ENCODE measurements around the gene SNU13. TPM values are rescaled to one million over a fixed set of nuclear protein-coding genes. Genes with fewer than 3 reads are reported as not detected.

The SNU13 gene
- total and polyA plus RNA-seq, 12 donors, result 183 to 323 (median 197) TPM

- Histone ChIP-seq H3K27me3 (no peaks in the 10 kb centered on the region), H3K27ac (no peak overlapping the region), H3K4me1 (peaks cover 0 to 12% (median 8%) of the 10 kb centered on the region in 9 donors), H3K4me3 (no peak overlapping the region), H3K9me3 (no peaks in the 10 kb centered on the region), H3K36me3 (no peaks in the 10 kb centered on the region)
- TF ChIP-seq, protein P1, sequence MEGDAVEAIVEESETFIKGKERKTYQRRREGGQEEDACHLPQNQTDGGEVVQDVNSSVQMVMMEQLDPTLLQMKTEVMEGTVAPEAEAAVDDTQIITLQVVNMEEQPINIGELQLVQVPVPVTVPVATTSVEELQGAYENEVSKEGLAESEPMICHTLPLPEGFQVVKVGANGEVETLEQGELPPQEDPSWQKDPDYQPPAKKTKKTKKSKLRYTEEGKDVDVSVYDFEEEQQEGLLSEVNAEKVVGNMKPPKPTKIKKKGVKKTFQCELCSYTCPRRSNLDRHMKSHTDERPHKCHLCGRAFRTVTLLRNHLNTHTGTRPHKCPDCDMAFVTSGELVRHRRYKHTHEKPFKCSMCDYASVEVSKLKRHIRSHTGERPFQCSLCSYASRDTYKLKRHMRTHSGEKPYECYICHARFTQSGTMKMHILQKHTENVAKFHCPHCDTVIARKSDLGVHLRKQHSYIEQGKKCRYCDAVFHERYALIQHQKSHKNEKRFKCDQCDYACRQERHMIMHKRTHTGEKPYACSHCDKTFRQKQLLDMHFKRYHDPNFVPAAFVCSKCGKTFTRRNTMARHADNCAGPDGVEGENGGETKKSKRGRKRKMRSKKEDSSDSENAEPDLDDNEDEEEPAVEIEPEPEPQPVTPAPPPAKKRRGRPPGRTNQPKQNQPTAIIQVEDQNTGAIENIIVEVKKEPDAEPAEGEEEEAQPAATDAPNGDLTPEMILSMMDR (IDR thresholded peaks at IDR 0.05), result no peak
- DNase-seq, result no peak
- no peak for ATAC-seq
- WGBS, 2 donors, result 88 to 95% methylated on average over 9 of the region's 9 CpGs
- intact Hi-C loops (cut with DNase I), result no loop called here
Observed at GRCh38 chr22:41702763-41703162, 14.1 kb upstream of the SNU13 start.

DNA sequence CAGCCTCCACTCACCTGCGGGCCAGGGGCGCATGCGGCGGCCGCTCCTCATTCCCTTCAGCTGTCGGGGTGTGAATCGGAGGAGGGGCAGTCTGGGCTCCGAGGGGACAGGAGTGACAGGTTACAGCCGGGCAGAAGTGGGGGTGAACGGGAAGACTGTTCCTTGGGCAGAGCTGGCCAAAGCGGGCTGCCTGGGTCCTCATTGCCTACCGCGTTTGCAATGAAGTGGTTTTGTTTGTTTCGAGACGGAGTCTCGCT lies 11.4 kb upstream of the SNU13 start:
- intact Hi-C loops (cut with DNase I), result no loop called here
- Histone ChIP-seq H3K27me3 (no peaks in the 10 kb centered on the region), H3K4me3 (no peak overlapping the region), H3K36me3 (no peaks in the 10 kb centered on the region), H3K4me1 (peaks cover 4 to 25% (median 19%) of the 10 kb centered on the region in 9 donors), H3K27ac (no peak overlapping the region), H3K9me3 (no peaks in the 10 kb centered on the region)
- DNase-seq, result no peak
- WGBS, 2 donors, result 95 to 96% methylated on average over 16 of the region's 16 CpGs
- TF ChIP-seq, protein P1 (IDR thresholded peaks at IDR 0.05), result no peak
- ATAC-seq, result no peak

DNA sequence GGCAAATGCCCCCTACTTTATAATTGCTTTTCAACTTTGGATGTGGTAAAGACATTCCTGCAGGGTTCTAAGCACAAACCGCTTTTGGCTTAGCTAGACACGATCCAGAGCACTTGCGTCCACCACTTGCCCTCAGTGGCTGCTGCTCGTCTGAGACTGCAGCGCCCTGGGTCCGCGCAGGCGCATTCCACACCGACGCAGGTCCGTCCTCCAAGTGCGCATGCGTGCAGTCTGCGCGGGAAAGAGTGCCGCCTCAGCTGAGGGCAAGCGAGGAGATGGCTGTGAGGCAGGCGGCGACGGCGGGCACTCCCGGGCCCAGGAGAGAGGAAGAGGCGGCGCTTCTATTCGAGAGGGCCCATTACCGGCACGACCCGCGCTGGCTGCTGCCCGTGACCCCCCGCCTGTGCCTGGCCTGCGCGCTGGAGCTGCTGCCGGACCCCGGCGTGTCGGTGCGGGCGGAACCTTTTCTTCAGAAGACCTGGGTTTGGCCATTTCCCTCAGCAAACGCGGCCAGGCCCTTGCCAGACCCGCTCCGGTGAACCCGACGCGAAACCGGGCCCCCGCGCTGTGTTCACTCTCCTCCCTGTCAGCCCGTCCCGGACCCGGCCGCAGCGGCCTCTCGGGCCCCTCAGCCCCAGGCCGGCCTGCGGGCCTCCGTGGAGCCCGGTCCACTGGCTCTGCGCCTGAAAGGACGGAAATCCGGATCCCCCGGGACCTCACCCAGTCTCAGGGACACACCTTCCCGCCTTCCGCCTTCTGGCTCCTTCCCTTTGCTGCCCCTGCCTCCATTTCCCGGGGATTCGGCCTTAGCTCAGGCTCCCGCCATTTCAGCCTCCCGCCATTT lies 10.8 kb upstream of the SNU13 start, which contains the start of gene MEI1:
MEI1 (plus strand) TSS at position 240 of the 844 bp plus-strand sequence; CDS start at position 276, 36 bp downstream.
- WGBS, 2 donors, result 37 to 44% methylated on average over 61 to 69 of the region's 69 CpGs
- no peak within 1 kb of the TSS for H3K27ac ChIP-seq
- ATAC-seq (peak; percentile 68 to 87 (median 76)), DNase-seq (peak; percentile 86 to 92)
- H3K9me3 ChIP-seq, result no peaks in the 10 kb centered on the region
- no peaks in the 10 kb centered on the region for H3K27me3 ChIP-seq
- H3K36me3 ChIP-seq, result peaks cover 0 to 1% (median 0%) of the 10 kb centered on the region in 9 donors
- TF ChIP-seq, protein P1 (IDR thresholded peaks at IDR 0.05), result no peak
- intact Hi-C loops (cut with DNase I), result loop anchor here in 6 of 10 donors (5.0 to 10.0 kb wide), 8 partner anchors 95 to 375 kb away; partner anchors contain the start of genes CCDC134 (in 2 of the 6), NAGA (in 1 of the 6), PHETA2 (in 1 of the 6) and SMDT1 (in 1 of the 6)
- peaks cover 4 to 25% (median 19%) of the 10 kb centered on the region in 9 donors for H3K4me1 ChIP-seq
- peak within 1 kb of the TSS in 8 of 10 donors; percentile 2 to 30 (median 21) for H3K4me3 ChIP-seq

- DNase-seq, result peak; percentile 93 to 94
- Histone ChIP-seq H3K27me3 (no peaks in the 10 kb centered on the region), H3K4me3 (peak overlapping the region in 7 of 10 donors; percentile 16 to 37 (median 34)), H3K4me1 (peaks cover 4 to 25% (median 19%) of the 10 kb centered on the region in 9 donors), H3K27ac (peak overlapping the region in 9 of 10 donors; percentile 21 to 75 (median 62)), H3K36me3 (peaks cover 0 to 20% (median 0%) of the 10 kb centered on the region in 9 donors), H3K9me3 (no peaks in the 10 kb centered on the region)
- intact Hi-C loops (cut with DNase I), result loop anchor here (1.0 to 10.0 kb wide), 10 partner anchors 98 to 378 kb away; partner anchors contain the start of genes CCDC134 (in 2 of the 10), NAGA (in 1 of the 10), PHETA2 (in 1 of the 10) and SMDT1 (in 1 of the 10)
- ATAC-seq, result peak; percentile 78 to 93 (median 84)
- WGBS, 2 donors, result 23 to 28% methylated on average over 12 of the region's 12 CpGs
- TF ChIP-seq, protein P1 (IDR thresholded peaks at IDR 0.05), result peak; percentile 98 to 100 (median 99)
Observed at GRCh38 chr22:41697126-41697775, 8.6 kb upstream of the SNU13 start.
